CD4-positive, alpha-beta T cell treated with Interleukin-17A for 4 hours (primary cell): ENCODE measurements around the gene ADAM15.

Experiments
- DNase-seq: peaks from one replicate; pipeline ENCODE4 v3.0.0-alpha.2; 2020; ENCODE audit warnings: mixed read lengths

ADAM15 gene

GRCh38 chr1:155053531-155054105 lies 2.5 kb downstream of the ADAM15 start:
- no peak for DNase-seq

- DNase-seq, result no peak
Measured at GRCh38 chr1:155057104-155057503, 6.0 kb downstream of the ADAM15 start.

- no peak for DNase-seq
Measured at GRCh38 chr1:155057788-155058211, 6.7 kb downstream of the ADAM15 start.

- DNase-seq, result no peak
Measured at GRCh38 chr1:155060736-155061135, 9.6 kb downstream of the ADAM15 start.

- DNase-seq, result peak; percentile 97
Measured at GRCh38 chr1:155061381-155062150, 10.4 kb downstream of the ADAM15 start.

- no peak for DNase-seq
Measured at GRCh38 chr1:155062151-155062686, 11.1 kb downstream of the ADAM15 start.

- DNase-seq, result peak; percentile 81
Measured at GRCh38 chr1:155062702-155063411, 11.7 kb downstream of the ADAM15 start.

GRCh38 chr1:155063550-155064110 lies 12.5 kb downstream of the ADAM15 start, which contains the start of gene EFNA4:
EFNA4 (plus strand) TSS chr1:155063740; CDS start chr1:155063824, 84 bp downstream.
- peak; percentile 90 for DNase-seq

- no peak for DNase-seq
Measured at GRCh38 chr1:155064111-155064831, 13.2 kb downstream of the ADAM15 start.

GRCh38 chr1:155064832-155065429 lies 13.8 kb downstream of the ADAM15 start:
- DNase-seq, result no peak

GRCh38 chr1:155066777-155067176 lies 15.7 kb downstream of the ADAM15 start:
- DNase-seq, result no peak

- DNase-seq, result no peak
Measured at GRCh38 chr1:155068599-155068998, 17.5 kb downstream of the ADAM15 start.

- no peak for DNase-seq
Measured at GRCh38 chr1:155069551-155070157, 18.5 kb downstream of the ADAM15 start.

- no peak for DNase-seq
Measured at GRCh38 chr1:155070158-155070621, 19.1 kb downstream of the ADAM15 start.

- DNase-seq, result peak; percentile 82
Measured at GRCh38 chr1:155070721-155071569, 19.8 kb downstream of the ADAM15 start.

- DNase-seq, result no peak
Measured at GRCh38 chr1:155071701-155072100, 20.6 kb downstream of the ADAM15 start.

GRCh38 chr1:155072531-155073289 lies 21.6 kb downstream of the ADAM15 start:
- no peak for DNase-seq

- DNase-seq, result no peak
Measured at GRCh38 chr1:155073377-155074242, 22.5 kb downstream of the ADAM15 start.

- DNase-seq, result no peak
Measured at GRCh38 chr1:155075535-155075934, 24.4 kb downstream of the ADAM15 start.
